SK-N-SH (cell line): ENCODE measurements around the gene NHSL1. TPM values are rescaled to one million over a fixed set of nuclear protein-coding genes. Genes with fewer than 3 reads are reported as not detected.

Source experiments
- CTCF ChIA-PET: fragments of 300-600, 350-600 bp; formaldehyde crosslinking; extraction: SDS; loops from one replicate; lab custom pipeline; 2021; lab: Yijun Ruan, JAX
- POLR2A ChIA-PET: fragments of 350-600 bp; sonication (Branson Sonifier 250); formaldehyde crosslinking; extraction: SDS; loops from one replicate; lab custom pipeline; 2020; ENCODE audit warnings: antibody characterized with exemption, inconsistent platforms; lab: Yijun Ruan, JAX
- DNase-seq: peaks from one replicate; pipeline ENCODE4 v3.0.0; 2012
- H2AFZ ChIP-seq: fragments of 200-600 bp; sonication (generic); 2 replicates; pipeline ENCODE4 v1.8.1; 2016; ENCODE audit warnings: antibody characterized with exemption, mild to moderate bottlenecking, low read depth
- H3F3A ChIP-seq: fragments of 200-600 bp; sonication (generic); replicated peaks from 2 replicates; pipeline ENCODE3; 2016; ENCODE audit warnings: antibody characterized with exemption, mild to moderate bottlenecking; ENCODE audit not compliant: insufficient read depth
- H3K27ac ChIP-seq, 2 experiments: fragments of 200-500 bp in 1 of 2; fragments of 200-600 bp in 1 of 2; sonication (Bioruptor generic) in 1 of 2; sonication (generic), shearing (Covaris generic) in 1 of 2; 2 replicates each; pipeline versions ENCODE4 v1.5.1 to v1.6.1; 2014 to 2016; ENCODE audit warnings: low read depth in 2 of 2, inconsistent platforms in 1 of 2, low read length in 1 of 2, mild to moderate bottlenecking in 1 of 2, mixed read lengths in 1 of 2
- H3K27me3 ChIP-seq: fragments of 200-600 bp; sonication (generic), shearing (Covaris generic); 2 replicates; pipeline ENCODE4 v1.6.1; 2016; ENCODE audit warnings: mixed run types; ENCODE audit not compliant: insufficient read depth
- H3K36me3 ChIP-seq, 2 experiments: fragments of 200-500 bp in 1 of 2; fragments of 200-600 bp in 1 of 2; sonication (Bioruptor generic) in 1 of 2; sonication (generic) in 1 of 2; replicated peaks in 1 of 2; 2 replicates each; pipeline versions ENCODE3 to v1.5.1; 2014 to 2016; ENCODE audit warnings: low read length in 1 of 2, mild to moderate bottlenecking in 1 of 2; ENCODE audit not compliant: insufficient read depth in 2 of 2, control insufficient read depth in 1 of 2
- H3K4me1 ChIP-seq, 2 experiments: fragments of 200-500 bp in 1 of 2; fragments of 200-600 bp in 1 of 2; sonication (Bioruptor generic) in 1 of 2; sonication (generic), shearing (Covaris generic) in 1 of 2; 2 replicates each; pipeline versions ENCODE4 v1.5.1 to v1.6.1; 2014 to 2016; ENCODE audit warnings: low read depth in 1 of 2, low read length in 1 of 2, mixed run types in 1 of 2; ENCODE audit not compliant: insufficient read depth in 2 of 2, control insufficient read depth in 1 of 2
- H3K4me2 ChIP-seq: fragments of 200-600 bp; sonication (generic), shearing (Covaris generic); 2 replicates; pipeline ENCODE4 v1.6.1; 2017; ENCODE audit warnings: mixed run types
- H3K4me3 ChIP-seq, 2 experiments: fragments of 200-500 bp in 1 of 2; fragments of 200-600 bp in 1 of 2; sonication (Bioruptor generic) in 1 of 2; sonication (generic), shearing (Covaris generic) in 1 of 2; 2 replicates each; pipeline versions ENCODE4 v1.5.1 to v1.8.1; 2014 to 2016; ENCODE audit warnings: low read depth in 2 of 2, inconsistent platforms in 1 of 2, low read length in 1 of 2, mild to moderate bottlenecking in 1 of 2, mixed read lengths in 1 of 2, moderate library complexity in 1 of 2
- H3K79me2 ChIP-seq: fragments of 200-600 bp; sonication (generic); 2 replicates; pipeline ENCODE4 v1.8.1; 2017; ENCODE audit warnings: mild to moderate bottlenecking; ENCODE audit not compliant: insufficient read depth
- H3K9ac ChIP-seq: fragments of 200-600 bp; sonication (generic); 2 replicates; pipeline ENCODE4 v1.6.1; 2017; ENCODE audit warnings: mixed run types
- H3K9me2 ChIP-seq: fragments of 200-600 bp; sonication (generic); 2 replicates; pipeline ENCODE4 v1.6.1; 2017; ENCODE audit warnings: mixed run types
- H3K9me3 ChIP-seq: fragments of 200-600 bp; sonication (generic); 2 replicates; pipeline ENCODE4 v1.6.1; 2017; ENCODE audit warnings: mixed run types, mild to moderate bottlenecking, moderate library complexity
- H4K20me1 ChIP-seq: fragments of 200-600 bp; sonication (generic); 2 replicates; pipeline ENCODE4 v1.6.1; 2017; ENCODE audit warnings: mild to moderate bottlenecking, mixed run types; ENCODE audit not compliant: insufficient read depth
- CHD2 ChIP-seq: fragments of 150-350 bp; IDR thresholded peaks from 2 replicates; pipeline ENCODE4 v1.6.1; 2018; ENCODE audit warnings: low read length; ENCODE audit not compliant: partially characterized antibody
- FOSL2 ChIP-seq: IDR thresholded peaks from 2 replicates; pipeline ENCODE4 v1.4.0; 2012; ENCODE audit warnings: low read depth, mild to moderate bottlenecking, moderate library complexity, borderline replicate concordance
- FOXJ3 ChIP-seq: sonication (generic); formaldehyde crosslinking; IDR thresholded peaks from 2 replicates; pipeline ENCODE4 v1.5.1; 2020; ENCODE audit warnings: mild to moderate bottlenecking, missing genetic modification reagents
- FOXM1 ChIP-seq: IDR thresholded peaks from 2 replicates; pipeline ENCODE4 v1.4.0; 2012; ENCODE audit warnings: low read depth, mild to moderate bottlenecking
- GATA2 ChIP-seq: sonication (generic); formaldehyde crosslinking; IDR thresholded peaks from 2 replicates; pipeline ENCODE4 v1.5.0; 2020; ENCODE audit warnings: mild to moderate bottlenecking, missing genetic modification reagents
- MAX ChIP-seq: IDR thresholded peaks from 2 replicates; pipeline ENCODE4 v1.4.0; 2012; ENCODE audit warnings: low read depth
- RCOR1 ChIP-seq: fragments of 150-350 bp; IDR thresholded peaks from 2 replicates; pipeline ENCODE4 v1.6.1; 2017; ENCODE audit warnings: antibody characterized with exemption, low read length
- TAF1 ChIP-seq: IDR thresholded peaks from 2 replicates; pipeline ENCODE4 v1.6.1; 2012; ENCODE audit warnings: low read depth, mild to moderate bottlenecking, low read length, moderate library complexity, borderline replicate concordance
- YY1 ChIP-seq: IDR thresholded peaks from 2 replicates; pipeline ENCODE4 v1.4.0; 2012; ENCODE audit warnings: low read depth, mild to moderate bottlenecking
- WGBS: methylation state at CpG from one replicate; pipeline ENCODE4 v1.1.6; 2017; ENCODE audit warnings: low lambda C conversion rate; 5-methylcytosine and 5-hydroxymethylcytosine counted together
- polyA plus RNA-seq, 3 experiments: library from polyadenylated mRNA; depleted of rRNA; stranded (reverse); fragments of >200 nt; gene quantifications; 2 replicates each; pipeline ENCODE4 v1.2.3, GENCODE V29; 2012

Gene NHSL1
- polyA plus RNA-seq, 1 of the 3 experiments (the other 2 are of a cell fraction), result under 0.01 TPM

GRCh38 chr6:138446821-138447220, 52.5 kb downstream of the NHSL1 start:
- Histone ChIP-seq H3K9me2 (no peaks in the 10 kb centered on the region), H2AFZ (no peak overlapping the region)
- POLR2A ChIA-PET, result no interaction called here
- TF ChIP-seq RCOR1 (no peak), TAF1 (no peak), MAX (no peak), GATA2 (CRISPR knock-in tag) (no peak)
- TF ChIP-seq, all 33 proteins: peak for 0
- H3K9me3 ChIP-seq, result no peaks in the 10 kb centered on the region
- CTCF ChIA-PET, result interaction anchor here (0.9 to 1.6 kb wide), 2 partner anchors 20 to 71 kb away, joined by 3 read pairs; no protein-coding TSS in a partner anchor
- no peaks in the 10 kb centered on the region for H4K20me1 ChIP-seq
- H3K36me3 ChIP-seq, result no peaks in the 10 kb centered on the region
- no peak for DNase-seq
- H3F3A ChIP-seq, result no peaks in the 10 kb centered on the region
- no peaks in the 10 kb centered on the region for H3K4me1 ChIP-seq
- H3K9ac ChIP-seq, result no peak overlapping the region
- 26% methylated on average over 6 of the region's 6 CpGs for WGBS
- peaks cover 16% of the 10 kb centered on the region; the same call in 1 of the 2 replicates for H3K27me3 ChIP-seq
- no peak overlapping the region for H3K4me2 ChIP-seq
- H3K4me3 ChIP-seq, result no peak overlapping the region
- H3K27ac ChIP-seq, result no peak overlapping the region
- no peaks in the 10 kb centered on the region for H3K79me2 ChIP-seq

GRCh38 chr6:138443979-138444378, 55.3 kb downstream of the NHSL1 start:
- no peak for TF ChIP-seq FOSL2
- TF ChIP-seq FOXJ3, result no peak
- TF ChIP-seq RCOR1, result no peak
- no peak for TF ChIP-seq YY1
- TF ChIP-seq GATA2 (CRISPR knock-in tag), result no peak
- TF ChIP-seq CHD2, result no peak
- TF ChIP-seq MAX, result no peak
- TF ChIP-seq FOXM1, result no peak
- Histone ChIP-seq H3K9ac (no peak overlapping the region), H3K9me3 (no peaks in the 10 kb centered on the region), H3K27ac (no peak overlapping the region), H2AFZ (no peak overlapping the region), H3K9me2 (no peaks in the 10 kb centered on the region), H4K20me1 (no peaks in the 10 kb centered on the region), H3K36me3 (no peaks in the 10 kb centered on the region), H3K79me2 (no peaks in the 10 kb centered on the region), H3K4me1 (no peaks in the 10 kb centered on the region), H3F3A (no peaks in the 10 kb centered on the region), H3K27me3 (peaks cover 9% of the 10 kb centered on the region; the same call in 1 of the 2 replicates), H3K4me3 (no peak overlapping the region), H3K4me2 (no peak overlapping the region)
- CTCF ChIA-PET, result interaction anchor here (2.5 kb wide), 1 partner anchor 15 kb away, joined by 6 read pairs; no protein-coding TSS in a partner anchor
- DNase-seq, result no peak
- POLR2A ChIA-PET, result no interaction called here

DNA sequence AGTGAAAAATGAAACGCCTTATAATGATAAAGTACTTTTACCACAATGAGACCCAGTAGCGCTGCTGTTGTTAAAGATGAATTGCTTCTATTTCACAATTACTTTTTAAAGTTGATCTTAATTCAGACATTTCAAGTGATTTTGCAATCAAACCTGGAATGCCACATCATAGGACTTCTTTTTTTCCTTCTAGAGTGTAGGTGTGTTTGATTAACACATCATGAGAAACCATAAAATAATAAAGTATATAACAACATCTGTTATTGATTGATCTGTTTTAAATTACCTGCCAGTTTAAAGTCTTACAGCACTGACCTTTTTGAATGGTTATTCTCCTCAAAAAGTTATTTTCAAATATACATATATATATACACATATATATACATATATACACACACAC, 56.6 kb downstream of the NHSL1 start:
- Histone ChIP-seq H3K9ac (no peak overlapping the region), H4K20me1 (no peaks in the 10 kb centered on the region), H3K4me3 (no peak overlapping the region), H3K36me3 (no peaks in the 10 kb centered on the region), H3K9me3 (no peaks in the 10 kb centered on the region), H2AFZ (no peak overlapping the region), H3K4me1 (no peaks in the 10 kb centered on the region), H3K9me2 (no peaks in the 10 kb centered on the region), H3K4me2 (no peak overlapping the region), H3K27ac (no peak overlapping the region), H3K27me3 (peaks cover 9% of the 10 kb centered on the region; the same call in 1 of the 2 replicates), H3F3A (no peaks in the 10 kb centered on the region), H3K79me2 (no peaks in the 10 kb centered on the region)
- CTCF ChIA-PET, result interaction anchor here (1.5 to 1.6 kb wide), 2 partner anchors 14 to 78 kb away, joined by 4 to 5 read pairs; no protein-coding TSS in a partner anchor
- POLR2A ChIA-PET, result no interaction called here
- TF ChIP-seq TAF1, result no peak
- no peak for DNase-seq
- WGBS, result 11% methylated on average over 2 of the region's 2 CpGs
